Loucy (cell line): ENCODE data around the gene PON1.

Experiments
- H2AFZ ChIP-seq: fragments of 200-600 bp; sonication (generic); 2 replicates; pipeline ENCODE4 v1.6.0; 2016; ENCODE audit warnings: antibody characterized with exemption, mild to moderate bottlenecking, low read length, moderate library complexity
- H3F3A ChIP-seq: fragments of 200-600 bp; 2 replicates; pipeline ENCODE4 v1.6.0; 2016; ENCODE audit warnings: antibody characterized with exemption, low read depth, mild to moderate bottlenecking
- H3K27me3 ChIP-seq: fragments of 200-600 bp; sonication (generic); 2 replicates; pipeline ENCODE4 v1.6.1; 2014; ENCODE audit warnings: low read length, mild to moderate bottlenecking; ENCODE audit not compliant: insufficient read depth, poor library complexity, severe bottlenecking
- H3K36me3 ChIP-seq: fragments of 200-600 bp; sonication (generic); 2 replicates; pipeline ENCODE4 v1.6.1; 2016; ENCODE audit warnings: low read length; ENCODE audit not compliant: insufficient read depth
- H3K4me1 ChIP-seq: fragments of 200-600 bp; sonication (generic); 2 replicates; pipeline ENCODE4 v1.5.1; 2014; ENCODE audit warnings: low read length, mild to moderate bottlenecking; ENCODE audit not compliant: insufficient read depth, poor library complexity, severe bottlenecking
- H3K4me2 ChIP-seq: fragments of 200-600 bp; sonication (generic); 2 replicates; pipeline ENCODE4 v1.6.0; 2014; ENCODE audit warnings: antibody characterized with exemption, low read length, low read depth, mild to moderate bottlenecking; ENCODE audit not compliant: poor library complexity, severe bottlenecking
- H3K4me3 ChIP-seq: fragments of 200-600 bp; sonication (generic); 2 replicates; pipeline ENCODE4 v1.5.1; 2014; ENCODE audit warnings: low read length, mild to moderate bottlenecking, mixed read lengths; ENCODE audit not compliant: poor library complexity, severe bottlenecking
- H3K79me2 ChIP-seq: fragments of 200-600 bp; sonication (generic); 2 replicates; pipeline ENCODE4 v1.6.1; 2014; ENCODE audit warnings: low read length; ENCODE audit not compliant: insufficient read depth
- H3K9ac ChIP-seq: fragments of 200-600 bp; sonication (generic); 2 replicates; pipeline ENCODE4 v1.6.0; 2014; ENCODE audit warnings: mild to moderate bottlenecking, low read depth, low read length, moderate library complexity; ENCODE audit not compliant: poor library complexity, severe bottlenecking
- H3K9me2 ChIP-seq: fragments of 200-600 bp; sonication (generic); replicated peaks from 2 replicates; pipeline ENCODE4 v1.6.1; 2016; ENCODE audit warnings: low read depth, low read length, mixed read lengths
- H3K9me3 ChIP-seq: fragments of 200-600 bp; sonication (generic); 2 replicates; pipeline ENCODE4 v1.6.1; 2014; ENCODE audit warnings: mild to moderate bottlenecking, antibody characterized with exemption, low read length, low read depth; ENCODE audit not compliant: insufficient read depth
- H4K20me1 ChIP-seq: fragments of 200-600 bp; sonication (generic); 2 replicates; pipeline ENCODE4 v1.6.0; 2014; ENCODE audit warnings: antibody characterized with exemption, low read length, mild to moderate bottlenecking; ENCODE audit not compliant: insufficient read depth, poor library complexity, severe bottlenecking
- EZH2phosphoT487 ChIP-seq: fragments of 200-600 bp; IDR thresholded peaks from 2 replicates; pipeline ENCODE4 v1.6.1; 2018; ENCODE audit warnings: antibody characterized with exemption, mild to moderate bottlenecking, moderate library complexity, borderline replicate concordance
- TF ChIP-seq, protein P1 (sequence below): fragments of 200-600 bp; sonication (generic); conservative IDR thresholded peaks from 2 replicates; pipeline ENCODE4 v1.5.1; 2014; ENCODE audit warnings: mild to moderate bottlenecking, antibody characterized with exemption, low read length

Gene PON1

GRCh38 chr7:95311389-95311788, 12.9 kb downstream of the PON1 start:
- no peak overlapping the region for H2AFZ ChIP-seq
- no peaks in the 10 kb centered on the region for H3K9me2 ChIP-seq
- no peak overlapping the region for H3K4me3 ChIP-seq
- TF ChIP-seq, protein P1, sequence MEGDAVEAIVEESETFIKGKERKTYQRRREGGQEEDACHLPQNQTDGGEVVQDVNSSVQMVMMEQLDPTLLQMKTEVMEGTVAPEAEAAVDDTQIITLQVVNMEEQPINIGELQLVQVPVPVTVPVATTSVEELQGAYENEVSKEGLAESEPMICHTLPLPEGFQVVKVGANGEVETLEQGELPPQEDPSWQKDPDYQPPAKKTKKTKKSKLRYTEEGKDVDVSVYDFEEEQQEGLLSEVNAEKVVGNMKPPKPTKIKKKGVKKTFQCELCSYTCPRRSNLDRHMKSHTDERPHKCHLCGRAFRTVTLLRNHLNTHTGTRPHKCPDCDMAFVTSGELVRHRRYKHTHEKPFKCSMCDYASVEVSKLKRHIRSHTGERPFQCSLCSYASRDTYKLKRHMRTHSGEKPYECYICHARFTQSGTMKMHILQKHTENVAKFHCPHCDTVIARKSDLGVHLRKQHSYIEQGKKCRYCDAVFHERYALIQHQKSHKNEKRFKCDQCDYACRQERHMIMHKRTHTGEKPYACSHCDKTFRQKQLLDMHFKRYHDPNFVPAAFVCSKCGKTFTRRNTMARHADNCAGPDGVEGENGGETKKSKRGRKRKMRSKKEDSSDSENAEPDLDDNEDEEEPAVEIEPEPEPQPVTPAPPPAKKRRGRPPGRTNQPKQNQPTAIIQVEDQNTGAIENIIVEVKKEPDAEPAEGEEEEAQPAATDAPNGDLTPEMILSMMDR: no peak
- no peak for TF ChIP-seq EZH2phosphoT487
- no peaks in the 10 kb centered on the region for H3F3A ChIP-seq
- no peaks in the 10 kb centered on the region for H3K36me3 ChIP-seq
- H3K9me3 ChIP-seq: no peaks in the 10 kb centered on the region
- no peaks in the 10 kb centered on the region for H3K27me3 ChIP-seq
- no peaks in the 10 kb centered on the region for H3K79me2 ChIP-seq
- no peak overlapping the region for H3K9ac ChIP-seq
- H3K4me1 ChIP-seq: no peaks in the 10 kb centered on the region
- no peak overlapping the region for H3K4me2 ChIP-seq
- no peaks in the 10 kb centered on the region for H4K20me1 ChIP-seq

GRCh38 chr7:95309951-95310350, 14.4 kb downstream of the PON1 start:
- no peaks in the 10 kb centered on the region for H3K27me3 ChIP-seq
- H3K9ac ChIP-seq: no peak overlapping the region
- H3K79me2 ChIP-seq: no peaks in the 10 kb centered on the region
- no peaks in the 10 kb centered on the region for H3K9me3 ChIP-seq
- H3K9me2 ChIP-seq: no peaks in the 10 kb centered on the region
- H3K4me2 ChIP-seq: no peak overlapping the region
- no peaks in the 10 kb centered on the region for H3K4me1 ChIP-seq
- H3F3A ChIP-seq: no peaks in the 10 kb centered on the region
- H3K4me3 ChIP-seq: no peak overlapping the region
- H3K36me3 ChIP-seq: no peaks in the 10 kb centered on the region
- no peak overlapping the region for H2AFZ ChIP-seq
- no peaks in the 10 kb centered on the region for H4K20me1 ChIP-seq
- no peak for TF ChIP-seq EZH2phosphoT487
- TF ChIP-seq, protein P1: no peak

GRCh38 chr7:95304990-95305389, 19.3 kb downstream of the PON1 start:
- no peaks in the 10 kb centered on the region for H4K20me1 ChIP-seq
- H3K4me1 ChIP-seq: no peaks in the 10 kb centered on the region
- H3K79me2 ChIP-seq: no peaks in the 10 kb centered on the region
- H3F3A ChIP-seq: no peaks in the 10 kb centered on the region
- no peak overlapping the region for H3K9ac ChIP-seq
- TF ChIP-seq, protein P1: no peak
- TF ChIP-seq EZH2phosphoT487: no peak
- no peak overlapping the region for H3K4me2 ChIP-seq
- H3K9me2 ChIP-seq: no peaks in the 10 kb centered on the region
- no peaks in the 10 kb centered on the region for H3K27me3 ChIP-seq
- H3K9me3 ChIP-seq: no peaks in the 10 kb centered on the region
- H2AFZ ChIP-seq: peak overlapping the region; percentile 26; the same call in 1 of the 2 replicates
- H3K4me3 ChIP-seq: no peak overlapping the region
- H3K36me3 ChIP-seq: no peaks in the 10 kb centered on the region
